Transverse colon (tissue), 4 donors: ENCODE measurements around the gene SPIN3. TPM values are rescaled to one million over a fixed set of nuclear protein-coding genes. Genes with fewer than 3 reads are reported as not detected.

Source experiments
- DNase-seq: peaks from one replicate; pipeline ENCODE4 v3.0.0-alpha.2; 2019
- H3K27ac ChIP-seq, 4 donors: fragments of 200-600 bp; sonication (generic); 2 replicates each; pipeline ENCODE4 v1.5.1; 2016 to 2018; ENCODE audit warnings: inconsistent platforms in 4 of 4
- H3K27me3 ChIP-seq: fragments of 200-600 bp; sonication (generic); 2 replicates; pipeline ENCODE4 v1.5.1; 2017; ENCODE audit warnings: inconsistent platforms
- H3K36me3 ChIP-seq, 4 donors: fragments of 200-600 bp; sonication (generic); 2 replicates each; pipeline ENCODE4 v1.5.1; 2017 to 2019; ENCODE audit warnings: inconsistent platforms in 4 of 4
- H3K4me1 ChIP-seq, 4 donors: fragments of 200-600 bp; sonication (generic); 2 replicates each; pipeline ENCODE4 v1.5.1; 2017 to 2020; ENCODE audit warnings: inconsistent platforms in 4 of 4
- H3K4me3 ChIP-seq, 4 donors: fragments of 200-600 bp; sonication (generic); 1 replicate in 1 of 4; 2 replicates in 3 of 4; pipeline versions ENCODE4 v1.5.1 to v1.6.1; 2017 to 2019; ENCODE audit warnings: inconsistent platforms in 4 of 4
- H3K9me3 ChIP-seq, 2 donors: fragments of 200-600 bp; sonication (generic); 2 replicates each; pipeline ENCODE4 v1.5.1; 2017 to 2019; ENCODE audit warnings: inconsistent platforms in 2 of 2
- CTCF ChIP-seq, 5 experiments: fragments of 200-600 bp in 3 of 5; fragments of 450-650 bp in 2 of 5; sonication (generic) in 3 of 5; IDR thresholded peaks; 1 replicate in 2 of 5; 2 replicates in 3 of 5; pipeline ENCODE4 v1.5.1; 2016 to 2017; ENCODE audit warnings: antibody characterized with exemption in 5 of 5, inconsistent platforms in 3 of 5, mild to moderate bottlenecking in 2 of 5, moderate library complexity in 1 of 5
- EP300 ChIP-seq: sonication (generic); formaldehyde crosslinking; IDR thresholded peaks from one replicate; pipeline ENCODE4 v1.6.1; 2017; ENCODE audit warnings: antibody characterized with exemption, low read depth
- POLR2A ChIP-seq: fragments of 450-650 bp; IDR thresholded peaks from one replicate; pipeline ENCODE4 v1.6.1; 2016; ENCODE audit warnings: antibody characterized with exemption, mild to moderate bottlenecking, moderate library complexity
- POLR2AphosphoS5 ChIP-seq, 3 donors: sonication (generic); formaldehyde crosslinking; IDR thresholded peaks; one replicate each; pipeline ENCODE4 v1.6.1; 2016; ENCODE audit warnings: antibody characterized with exemption in 3 of 3
- WGBS, 2 donors: methylation state at CpG; one replicate each; pipeline ENCODE4 v1.1.5; 2018; ENCODE audit warnings: low coverage in 1 of 2; 5-methylcytosine and 5-hydroxymethylcytosine counted together
- in situ Hi-C, 4 donors: fragments of 200-750 bp; cut with MboI; loops; one replicate each; pipeline versions ENCODE4 v1.15.0 to v1.15.1; 2017; ENCODE audit warnings: low sequenced_read_pairs in 3 of 4, low pct_ligation_motif_present in 1 of 4, low pct_unique_long_range_greater_than_20kb in 1 of 4
- intact Hi-C: fragments of 100-400 bp; cut with DNase I; formaldehyde crosslinking; loops from one replicate; pipeline ENCODE4 v1.15.1; 2023; ENCODE audit warnings: low total_unique reads
- total RNA-seq, 4 donors: library from RNA; depleted of rRNA; stranded (reverse); fragments of >200 nt; gene quantifications; one replicate each; pipeline ENCODE4 v1.1.0, GENCODE V29; 2016

SPIN3 gene
- total RNA-seq, 4 donors from 2014 or later = 3.8 to 12.7 (median 10.3) TPM

GRCh38 chrX:56943264-56943663 is 52.1 kb downstream of the SPIN3 start:
- H3K36me3 ChIP-seq = no peaks in the 10 kb centered on the region
- no peak overlapping the region for H3K4me3 ChIP-seq
- no peak for DNase-seq
- in situ Hi-C loops = no loop called here
- TF ChIP-seq POLR2AphosphoS5 (IDR thresholded peaks at IDR 0.05) (no peak), POLR2A (no peak), CTCF (IDR thresholded peaks at IDR 0.05) (no peak), EP300 (no peak)
- no peaks in the 10 kb centered on the region for H3K27me3 ChIP-seq
- intact Hi-C loops = no loop called here
- no peak overlapping the region for H3K27ac ChIP-seq
- H3K9me3 ChIP-seq = no peaks in the 10 kb centered on the region
- 59% methylated on average over 3 of the region's 3 CpGs; no CpG with 5 or more reads in 1 of the 2 donors for WGBS, 2 donors
- peaks cover 0 to 3% (median 0%) of the 10 kb centered on the region in 4 donors for H3K4me1 ChIP-seq

Other genes starting within 250 kb of the SPIN3 start
- gene SPIN2B, start 126.0 kb upstream of the SPIN3 start, total RNA-seq = 10 to 100 TPM in 2 of 4 donors, 1 to 10 TPM in 1, not detected in 1; 8.6 to 19.8 (median 19.7) TPM
- 10 to 100 TPM in 1 of 4 donors, 1 to 10 TPM in 1, under 1 TPM in 1, not detected in 1; 0.64 to 15.7 (median 1.2) TPM for gene SPIN2A, start 141.9 kb upstream of the SPIN3 start, total RNA-seq